Mesenchymal stem cell (in vitro differentiated cells and primary cell): Measurements from ENCODE around the gene DNAI2.

ENCODE experiments used
- DNase-seq: peaks from one replicate; pipeline ENCODE4 v3.0.0-alpha.2; 2013
- H2AFZ ChIP-seq: one replicate; pipeline ENCODE4 v1.6.1; 2013; ENCODE audit warnings: low read depth, mild to moderate bottlenecking, control low read depth, inconsistent platforms, low read length, moderate library complexity
- H2AK5ac ChIP-seq: 2 replicates; pipeline ENCODE4 v1.6.1; 2013; ENCODE audit warnings: low read length, moderate library complexity, mild to moderate bottlenecking, inconsistent platforms; ENCODE audit not compliant: severe bottlenecking
- H2BK120ac ChIP-seq: one replicate; pipeline ENCODE4 v1.6.1; 2013; ENCODE audit warnings: low read depth, mild to moderate bottlenecking, inconsistent platforms, low read length, moderate library complexity
- H2BK12ac ChIP-seq, 2 experiments: one replicate each; pipeline ENCODE4 v1.6.1; 2013; ENCODE audit warnings: inconsistent platforms in 2 of 2, low read length in 2 of 2, mild to moderate bottlenecking in 2 of 2, moderate library complexity in 2 of 2, control low read depth in 1 of 2
- H2BK15ac ChIP-seq: one replicate; pipeline ENCODE4 v1.6.1; 2013; ENCODE audit warnings: mild to moderate bottlenecking, low read depth, inconsistent platforms; ENCODE audit not compliant: poor library complexity, severe bottlenecking
- H2BK5ac ChIP-seq: 2 replicates; pipeline ENCODE4 v1.6.1; 2013; ENCODE audit warnings: low read depth, mild to moderate bottlenecking, low read length, control low read depth, inconsistent platforms; ENCODE audit not compliant: poor library complexity, severe bottlenecking
- H3K14ac ChIP-seq, 2 experiments: one replicate each; pipeline ENCODE4 v1.6.1; 2013; ENCODE audit warnings: inconsistent platforms in 2 of 2, low read length in 2 of 2, control low read depth in 1 of 2, mild to moderate bottlenecking in 1 of 2, moderate library complexity in 1 of 2
- H3K18ac ChIP-seq, 2 experiments: one replicate each; pipeline ENCODE4 v1.6.1; 2013; ENCODE audit warnings: inconsistent platforms in 2 of 2, low read length in 2 of 2, control low read depth in 1 of 2, low read depth in 1 of 2, mild to moderate bottlenecking in 1 of 2
- H3K23ac ChIP-seq, 2 experiments: one replicate each; pipeline ENCODE4 v1.6.1; 2013; ENCODE audit warnings: inconsistent platforms in 2 of 2, low read length in 2 of 2, mild to moderate bottlenecking in 2 of 2, moderate library complexity in 2 of 2, control low read depth in 1 of 2
- H3K27ac ChIP-seq: 2 replicates; pipeline ENCODE4 v1.5.1; 2013; ENCODE audit warnings: mild to moderate bottlenecking, moderate library complexity, low read length, control low read depth, inconsistent platforms; ENCODE audit not compliant: poor library complexity, severe bottlenecking
- H3K27me3 ChIP-seq, 2 experiments: 2 replicates each; pipeline versions ENCODE4 v1.6.1 to v1.7.0; 2013; ENCODE audit warnings: low read length in 2 of 2, mild to moderate bottlenecking in 2 of 2, moderate library complexity in 2 of 2, control low read depth in 1 of 2, inconsistent platforms in 1 of 2; ENCODE audit not compliant: control insufficient read depth in 1 of 2, insufficient read depth in 1 of 2
- H3K36me3 ChIP-seq, 2 experiments: 2 replicates each; pipeline versions ENCODE4 v1.6.1 to v1.7.0; 2013; ENCODE audit warnings: low read length in 2 of 2, control low read depth in 1 of 2, inconsistent platforms in 1 of 2, low read depth in 1 of 2, mild to moderate bottlenecking in 1 of 2; ENCODE audit not compliant: insufficient read depth in 2 of 2, control insufficient read depth in 1 of 2
- H3K4ac ChIP-seq, 2 experiments: one replicate each; pipeline ENCODE4 v1.6.1; 2013; ENCODE audit warnings: inconsistent platforms in 2 of 2, low read length in 2 of 2, mild to moderate bottlenecking in 2 of 2, moderate library complexity in 2 of 2, control low read depth in 1 of 2, low read depth in 1 of 2
- H3K4me1 ChIP-seq: 2 replicates; pipeline ENCODE4 v1.6.1; 2013; ENCODE audit warnings: low read depth, low read length, control low read depth; ENCODE audit not compliant: control insufficient read depth, insufficient read depth
- H3K4me2 ChIP-seq: 2 replicates; pipeline ENCODE4 v1.6.1; 2013; ENCODE audit warnings: low read length, mild to moderate bottlenecking, inconsistent platforms; ENCODE audit not compliant: poor library complexity, severe bottlenecking
- H3K4me3 ChIP-seq, 2 experiments: 2 replicates each; pipeline versions ENCODE4 v1.5.1 to v1.7.0; 2013; ENCODE audit warnings: low read length in 2 of 2, mild to moderate bottlenecking in 2 of 2, control low read depth in 1 of 2, low read depth in 1 of 2; ENCODE audit not compliant: insufficient read depth in 1 of 2
- H3K79me1 ChIP-seq: replicated peaks from 2 replicates; pipeline ENCODE4 v1.6.1; 2013; ENCODE audit warnings: mild to moderate bottlenecking, control low read depth, low read length, inconsistent platforms; ENCODE audit not compliant: poor library complexity, severe bottlenecking
- H3K9ac ChIP-seq: 2 replicates; pipeline ENCODE4 v1.7.0; 2013; ENCODE audit warnings: mild to moderate bottlenecking, low read length, moderate library complexity
- H3K9me3 ChIP-seq: 2 replicates; pipeline ENCODE4 v1.7.0; 2013; ENCODE audit warnings: mild to moderate bottlenecking, low read length; ENCODE audit not compliant: control insufficient read depth
- H4K8ac ChIP-seq: one replicate; pipeline ENCODE4 v1.6.1; 2013; ENCODE audit warnings: inconsistent platforms, mild to moderate bottlenecking, low read length, moderate library complexity
- H4K91ac ChIP-seq: one replicate; pipeline ENCODE4 v1.6.1; 2013; ENCODE audit warnings: mild to moderate bottlenecking, low read length, inconsistent platforms
- WGBS: methylation state at CpG from one replicate; pipeline ENCODE4 v1.1.7; 2013; ENCODE audit warnings: mixed read lengths; 5-methylcytosine and 5-hydroxymethylcytosine counted together

Gene DNAI2

GRCh38 chr17:74234486-74234885, 39.5 kb upstream of the DNAI2 start:
- Histone ChIP-seq H2BK5ac (no peak overlapping the region), H4K8ac (no peak overlapping the region), H3K9me3 (no peaks in the 10 kb centered on the region), H3K4ac (no peak overlapping the region), H3K27ac (no peak overlapping the region), H2BK120ac (no peak overlapping the region), H3K9ac (no peak overlapping the region), H2BK15ac (no peak overlapping the region), H3K23ac (no peak overlapping the region), H2AK5ac (no peak overlapping the region), H3K4me3 (no peak overlapping the region), H3K36me3 (no peaks in the 10 kb centered on the region), H4K91ac (no peak overlapping the region), H3K4me2 (no peak overlapping the region), H2BK12ac (no peak overlapping the region), H2AFZ (no peak overlapping the region), H3K27me3 (peaks cover 8 to 13% of the 10 kb centered on the region in 2 experiments), H3K14ac (no peak overlapping the region), H3K4me1 (peaks cover 1% of the 10 kb centered on the region), H3K18ac (no peak overlapping the region), H3K79me1 (no peaks in the 10 kb centered on the region)
- WGBS, result no CpG with 5 or more reads among the region's 1 CpG
- no peak for DNase-seq

GRCh38 chr17:74235040-74235581, 38.9 kb upstream of the DNAI2 start:
- Histone ChIP-seq H3K9ac (peak overlapping the region; percentile 77), H2BK5ac (no peak overlapping the region), H3K4me2 (no peak overlapping the region), H3K18ac (no peak overlapping the region), H3K14ac (no peak overlapping the region), H4K91ac (no peak overlapping the region), H2BK12ac (no peak overlapping the region), H2AFZ (no peak overlapping the region), H3K79me1 (no peaks in the 10 kb centered on the region), H3K9me3 (no peaks in the 10 kb centered on the region), H2BK120ac (no peak overlapping the region), H2BK15ac (no peak overlapping the region), H3K36me3 (no peaks in the 10 kb centered on the region), H3K23ac (no peak overlapping the region), H3K4me3 (peak overlapping the region in 1 of 2 experiments; percentile 68), H4K8ac (no peak overlapping the region), H3K4ac (no peak overlapping the region), H3K4me1 (peaks cover 1% of the 10 kb centered on the region), H3K27me3 (peaks cover 11 to 13% of the 10 kb centered on the region in 2 experiments), H2AK5ac (no peak overlapping the region), H3K27ac (no peak overlapping the region)
- 88% methylated on average over 19 of the region's 19 CpGs for WGBS
- DNase-seq, result no peak

- no peak overlapping the region for H2AK5ac ChIP-seq
- no peak overlapping the region for H3K27ac ChIP-seq
- no peak overlapping the region for H3K4ac ChIP-seq
- H2BK120ac ChIP-seq, result no peak overlapping the region
- H3K9me3 ChIP-seq, result no peaks in the 10 kb centered on the region
- no peaks in the 10 kb centered on the region for H3K36me3 ChIP-seq
- peak overlapping the region in 1 of 2 experiments; percentile 14 for H3K14ac ChIP-seq
- H3K79me1 ChIP-seq, result no peaks in the 10 kb centered on the region
- no peak overlapping the region for H4K91ac ChIP-seq
- no peak overlapping the region for H2BK5ac ChIP-seq
- no peak overlapping the region for H3K23ac ChIP-seq
- H3K18ac ChIP-seq, result no peak overlapping the region
- H4K8ac ChIP-seq, result no peak overlapping the region
- H3K9ac ChIP-seq, result no peak overlapping the region
- no peak overlapping the region for H3K4me2 ChIP-seq
- 94% methylated on average over 4 of the region's 8 CpGs for WGBS
- peaks cover 13 to 14% of the 10 kb centered on the region in 2 experiments for H3K27me3 ChIP-seq
- no peak overlapping the region for H2BK12ac ChIP-seq
- H2AFZ ChIP-seq, result no peak overlapping the region
- DNase-seq, result no peak
- no peak overlapping the region for H2BK15ac ChIP-seq
- peaks cover 1% of the 10 kb centered on the region for H3K4me1 ChIP-seq
- H3K4me3 ChIP-seq, result no peak overlapping the region
These were observed 38.1 kb upstream of the DNAI2 start for GRCh38 chr17:74235911-74236371.

- H3K4me3 ChIP-seq, result no peak overlapping the region
- H2BK15ac ChIP-seq, result no peak overlapping the region
- H2BK5ac ChIP-seq, result no peak overlapping the region
- H3K9ac ChIP-seq, result no peak overlapping the region
- H2AK5ac ChIP-seq, result no peak overlapping the region
- no peak overlapping the region for H3K27ac ChIP-seq
- H2BK12ac ChIP-seq, result no peak overlapping the region
- H3K14ac ChIP-seq, result no peak overlapping the region
- WGBS, result 88% methylated on average over 11 of the region's 12 CpGs
- H3K27me3 ChIP-seq, result peaks cover 10 to 25% of the 10 kb centered on the region in 2 experiments
- H3K79me1 ChIP-seq, result no peaks in the 10 kb centered on the region
- H2AFZ ChIP-seq, result no peak overlapping the region
- H4K8ac ChIP-seq, result no peak overlapping the region
- H3K36me3 ChIP-seq, result no peaks in the 10 kb centered on the region
- H3K23ac ChIP-seq, result no peak overlapping the region
- H3K4me2 ChIP-seq, result no peak overlapping the region
- H3K18ac ChIP-seq, result no peak overlapping the region
- H3K4me1 ChIP-seq, result peaks cover 1% of the 10 kb centered on the region
- no peak overlapping the region for H4K91ac ChIP-seq
- no peaks in the 10 kb centered on the region for H3K9me3 ChIP-seq
- DNase-seq, result no peak
- no peak overlapping the region for H2BK120ac ChIP-seq
- H3K4ac ChIP-seq, result no peak overlapping the region
These were observed 36.7 kb upstream of the DNAI2 start for GRCh38 chr17:74237321-74237720.
